ENCODE results near the gene APOOL.

DNA sequence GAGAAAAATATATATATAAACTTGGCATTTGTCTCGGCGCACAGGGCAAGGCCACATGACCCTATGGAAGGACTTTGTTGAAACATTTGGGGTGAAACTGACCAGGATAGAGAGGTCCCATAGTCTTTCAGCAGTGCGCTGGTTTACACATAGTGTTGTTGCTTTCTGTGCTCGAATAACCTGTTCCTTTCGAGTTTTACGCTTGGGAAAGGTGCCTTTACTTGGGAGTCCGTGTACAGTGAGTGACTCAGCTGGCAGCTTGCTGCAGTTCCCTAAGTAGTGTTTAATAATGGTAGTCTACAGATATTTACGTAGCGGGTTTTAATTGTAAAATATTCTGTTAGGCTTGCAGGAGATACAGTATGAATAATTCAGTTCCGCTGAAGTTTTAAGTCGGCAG lies 578 bp downstream of the APOOL start:
- TF ChIP-seq POLR2A (IDR thresholded peaks at IDR 0.05): no peak
- TF ChIP-seq, protein P1, sequence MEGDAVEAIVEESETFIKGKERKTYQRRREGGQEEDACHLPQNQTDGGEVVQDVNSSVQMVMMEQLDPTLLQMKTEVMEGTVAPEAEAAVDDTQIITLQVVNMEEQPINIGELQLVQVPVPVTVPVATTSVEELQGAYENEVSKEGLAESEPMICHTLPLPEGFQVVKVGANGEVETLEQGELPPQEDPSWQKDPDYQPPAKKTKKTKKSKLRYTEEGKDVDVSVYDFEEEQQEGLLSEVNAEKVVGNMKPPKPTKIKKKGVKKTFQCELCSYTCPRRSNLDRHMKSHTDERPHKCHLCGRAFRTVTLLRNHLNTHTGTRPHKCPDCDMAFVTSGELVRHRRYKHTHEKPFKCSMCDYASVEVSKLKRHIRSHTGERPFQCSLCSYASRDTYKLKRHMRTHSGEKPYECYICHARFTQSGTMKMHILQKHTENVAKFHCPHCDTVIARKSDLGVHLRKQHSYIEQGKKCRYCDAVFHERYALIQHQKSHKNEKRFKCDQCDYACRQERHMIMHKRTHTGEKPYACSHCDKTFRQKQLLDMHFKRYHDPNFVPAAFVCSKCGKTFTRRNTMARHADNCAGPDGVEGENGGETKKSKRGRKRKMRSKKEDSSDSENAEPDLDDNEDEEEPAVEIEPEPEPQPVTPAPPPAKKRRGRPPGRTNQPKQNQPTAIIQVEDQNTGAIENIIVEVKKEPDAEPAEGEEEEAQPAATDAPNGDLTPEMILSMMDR (IDR thresholded peaks at IDR 0.05): no peak

Data from esophagus squamous epithelium (tissue), 4 donors.